ENCODE data around the gene LOXL1.

Gene LOXL1

GRCh38 chr15:73981761-73982221 is 55.5 kb downstream of the LOXL1 start:
- TF ChIP-seq, protein P1, sequence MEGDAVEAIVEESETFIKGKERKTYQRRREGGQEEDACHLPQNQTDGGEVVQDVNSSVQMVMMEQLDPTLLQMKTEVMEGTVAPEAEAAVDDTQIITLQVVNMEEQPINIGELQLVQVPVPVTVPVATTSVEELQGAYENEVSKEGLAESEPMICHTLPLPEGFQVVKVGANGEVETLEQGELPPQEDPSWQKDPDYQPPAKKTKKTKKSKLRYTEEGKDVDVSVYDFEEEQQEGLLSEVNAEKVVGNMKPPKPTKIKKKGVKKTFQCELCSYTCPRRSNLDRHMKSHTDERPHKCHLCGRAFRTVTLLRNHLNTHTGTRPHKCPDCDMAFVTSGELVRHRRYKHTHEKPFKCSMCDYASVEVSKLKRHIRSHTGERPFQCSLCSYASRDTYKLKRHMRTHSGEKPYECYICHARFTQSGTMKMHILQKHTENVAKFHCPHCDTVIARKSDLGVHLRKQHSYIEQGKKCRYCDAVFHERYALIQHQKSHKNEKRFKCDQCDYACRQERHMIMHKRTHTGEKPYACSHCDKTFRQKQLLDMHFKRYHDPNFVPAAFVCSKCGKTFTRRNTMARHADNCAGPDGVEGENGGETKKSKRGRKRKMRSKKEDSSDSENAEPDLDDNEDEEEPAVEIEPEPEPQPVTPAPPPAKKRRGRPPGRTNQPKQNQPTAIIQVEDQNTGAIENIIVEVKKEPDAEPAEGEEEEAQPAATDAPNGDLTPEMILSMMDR (IDR thresholded peaks at IDR 0.05; ENCODE audit: low read depth, low read length), result no peak
- DNase-seq (ENCODE audit: extremely low read depth, low read depth), result no peak

- DNase-seq (ENCODE audit: extremely low read depth, low read depth), result no peak
- TF ChIP-seq, protein P1 (IDR thresholded peaks at IDR 0.05; ENCODE audit: low read depth, low read length), result no peak
These were observed 56.1 kb downstream of the LOXL1 start for GRCh38 chr15:73982222-73982962.

- no peak for DNase-seq (ENCODE audit: extremely low read depth, low read depth)
- TF ChIP-seq, protein P1 (IDR thresholded peaks at IDR 0.05; ENCODE audit: low read depth, low read length), result no peak
These were observed 57.0 kb downstream of the LOXL1 start for GRCh38 chr15:73983211-73983727.

DNA sequence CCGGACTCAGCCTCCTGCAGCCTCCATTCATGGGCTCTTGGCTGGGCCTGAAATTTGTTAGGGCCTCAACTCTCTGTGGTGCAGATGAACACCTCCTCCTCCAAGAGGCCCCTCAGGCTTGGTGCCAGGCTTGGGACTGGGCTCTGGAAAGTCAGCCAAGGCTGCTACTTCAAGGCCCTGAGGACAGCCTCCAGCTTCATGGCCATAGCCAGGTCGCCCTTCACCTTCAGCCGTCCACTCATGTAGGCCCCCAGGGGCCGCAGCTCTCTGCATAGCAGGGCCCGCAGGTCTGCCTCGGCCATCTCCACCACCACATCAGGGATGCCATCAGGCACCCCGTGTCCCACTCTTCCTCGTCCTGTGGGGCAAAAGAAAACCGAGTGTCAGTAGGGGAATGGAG is 57.5 kb downstream of the LOXL1 start:
- TF ChIP-seq, protein P1 (IDR thresholded peaks at IDR 0.05; ENCODE audit: low read depth, low read length), result no peak
- no peak for DNase-seq (ENCODE audit: extremely low read depth, low read depth)

GRCh38 chr15:73984208-73984979 is 58.1 kb downstream of the LOXL1 start:
- DNase-seq (ENCODE audit: extremely low read depth, low read depth), result no peak
- TF ChIP-seq, protein P1 (IDR thresholded peaks at IDR 0.05; ENCODE audit: low read depth, low read length), result no peak

DNA sequence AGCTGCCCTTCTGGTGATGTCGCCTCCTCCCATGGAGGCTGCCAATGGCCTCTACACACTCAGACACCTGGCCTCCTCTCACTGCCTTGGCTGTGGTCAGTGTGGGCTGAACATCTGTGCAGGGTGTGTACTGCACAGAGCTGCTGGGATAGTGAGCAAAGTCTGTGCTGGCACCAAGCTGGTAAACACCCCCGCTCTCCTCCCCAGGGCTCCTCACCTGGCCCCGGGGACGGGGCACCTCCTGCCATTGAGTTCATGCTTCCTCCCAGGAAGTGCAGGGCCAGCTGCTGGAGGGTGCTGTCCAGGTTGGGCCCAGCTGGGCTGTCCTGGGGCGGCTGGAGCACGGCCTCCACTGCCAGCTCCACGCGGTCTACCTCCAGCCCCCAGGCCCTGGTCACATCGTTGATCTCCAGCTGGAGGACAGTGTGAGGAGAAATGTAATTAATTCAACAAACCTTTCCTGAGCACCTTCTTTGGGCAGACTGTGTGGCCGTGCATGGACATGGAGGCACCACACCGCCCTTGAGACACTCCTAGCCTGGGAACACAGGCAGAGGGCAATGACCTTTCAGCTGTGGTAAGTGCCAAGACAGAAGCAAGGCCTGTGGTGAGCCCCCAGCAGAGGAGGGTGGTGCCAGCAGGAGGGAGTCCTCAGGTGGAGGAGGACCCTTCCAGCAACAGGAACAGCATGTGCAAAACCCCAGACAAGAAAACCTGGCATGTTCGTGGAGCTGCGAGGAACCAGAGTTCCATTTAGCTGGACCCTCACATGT is 59.0 kb downstream of the LOXL1 start:
- TF ChIP-seq, protein P1 (IDR thresholded peaks at IDR 0.05; ENCODE audit: low read depth, low read length), result no peak
- no peak for DNase-seq (ENCODE audit: extremely low read depth, low read depth)

All from AG09319 (cell line).